Tibial nerve (tissue), 4 donors: ENCODE data around the gene NDEL1.

Experiments used
- CTCF ChIP-seq, 5 experiments: fragments of 200-600 bp in 3 of 5; fragments of 450-650 bp in 2 of 5; sonication (generic) in 3 of 5; IDR thresholded peaks; one replicate each; pipeline ENCODE4 v1.5.1; 2016 to 2019; ENCODE audit warnings: antibody characterized with exemption in 5 of 5, mild to moderate bottlenecking in 3 of 5, moderate library complexity in 2 of 5
- EP300 ChIP-seq, 2 donors: sonication (generic); formaldehyde crosslinking; IDR thresholded peaks; one replicate each; pipeline ENCODE4 v1.6.1; 2017; ENCODE audit warnings: antibody characterized with exemption in 2 of 2, mild to moderate bottlenecking in 1 of 2

- TF ChIP-seq CTCF (IDR thresholded peaks at IDR 0.05) (no peak), EP300 (IDR thresholded peaks at IDR 0.05) (no peak)
Observed at GRCh38 chr17:8477715-8478441, 42.2 kb downstream of the NDEL1 start.
